LHCN-M2 (cell line): Measurements from ENCODE around the gene COPS3. TPM values are rescaled to one million over a fixed set of nuclear protein-coding genes. Genes with fewer than 3 reads are reported as not detected.
A peak's percentile ranks its signal among the peaks of the same experiment; 100 is the strongest.

Source experiments
- DNase-seq: peaks from one replicate; pipeline ENCODE4 v3.0.0-alpha.2; 2012; ENCODE audit warnings: low read depth
- polyA plus RNA-seq: library from polyadenylated mRNA; unstranded; fragments of >200 nt; gene quantifications from one replicate; pipeline ENCODE4 v1.2.1, GENCODE V29; 2012; ENCODE audit warnings: missing spikeins
- total RNA-seq: library from RNA; depleted of rRNA; stranded (reverse); fragments of >200 nt; gene quantifications from 2 replicates; pipeline ENCODE4 v1.2.3, GENCODE V29; 2014; rRNA removed

The COPS3 gene
- total RNA-seq, result 109 and 117 TPM in 2 replicates
- 66.2 TPM for polyA plus RNA-seq

DNA sequence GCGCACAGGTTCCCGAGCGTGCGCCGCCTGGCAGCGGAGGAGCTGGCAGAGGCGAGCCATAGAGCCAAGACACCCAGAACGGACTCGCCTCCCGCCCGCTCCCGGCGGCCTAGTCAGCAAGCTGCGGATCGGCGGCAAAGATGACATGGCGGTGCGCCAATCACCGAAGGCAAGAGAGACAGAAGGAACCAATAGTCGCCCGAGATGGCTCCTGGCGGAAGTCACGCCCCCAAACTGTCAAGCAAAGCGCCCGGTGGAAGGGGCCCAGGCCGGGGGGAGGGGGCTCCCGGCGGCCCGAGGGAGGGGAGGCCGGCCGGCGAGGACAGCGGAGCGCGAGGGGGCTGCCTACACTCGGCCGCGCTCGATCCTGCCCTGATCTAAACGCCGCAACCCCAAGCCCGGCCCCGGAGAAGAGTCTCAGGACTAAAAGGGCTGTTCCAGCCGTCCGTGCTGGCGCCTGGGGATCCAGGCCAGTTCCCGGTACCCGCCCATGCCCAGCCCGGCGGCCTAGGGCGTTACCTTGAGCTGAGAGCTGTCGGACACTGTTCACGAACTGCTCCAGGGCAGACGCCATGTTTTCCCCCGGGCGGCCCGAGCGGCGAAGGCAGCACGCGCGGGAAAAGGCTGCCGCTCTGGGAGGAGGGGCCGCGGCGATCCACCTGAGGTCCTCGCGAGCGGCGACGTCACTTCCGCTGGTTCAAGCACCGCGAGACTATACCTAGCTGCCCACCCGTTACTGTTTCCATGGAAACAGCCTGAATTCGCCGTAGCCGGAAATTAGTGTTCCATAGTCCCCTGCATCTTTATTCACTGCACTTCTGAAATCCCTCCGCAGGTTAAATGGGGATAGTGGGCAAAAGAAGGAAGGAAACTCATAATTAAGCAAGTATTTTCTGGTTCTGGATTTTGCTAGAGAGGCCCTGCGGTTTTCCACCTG is at the start of gene COPS3:
Gene COPS3 (minus strand): TSS at position 634 of the 937 bp plus-strand sequence. CDS start 60 bp downstream, at position 574.
- DNase-seq, result peak; percentile 96

DNA sequence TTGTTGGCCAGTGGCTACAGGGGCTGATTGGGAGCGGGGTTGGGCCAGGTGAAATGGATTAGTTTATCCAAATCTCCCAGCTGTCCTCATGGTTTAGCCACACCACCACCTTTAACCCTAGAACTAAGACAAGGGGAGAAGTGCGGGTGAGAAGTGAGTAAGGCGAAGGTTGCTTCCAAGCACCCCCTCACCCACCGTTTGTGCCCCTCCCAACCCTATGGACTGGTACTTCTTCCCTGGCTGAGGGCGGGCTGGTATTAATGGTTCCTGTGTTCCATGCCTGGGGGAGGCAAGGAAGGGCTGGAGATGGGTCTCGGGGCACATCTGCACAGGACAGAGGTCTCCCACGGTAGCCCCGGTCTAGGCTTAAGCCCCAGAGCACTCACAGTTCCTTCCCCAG is 47.2 kb upstream of the COPS3 start:
- DNase-seq, result no peak

DNA sequence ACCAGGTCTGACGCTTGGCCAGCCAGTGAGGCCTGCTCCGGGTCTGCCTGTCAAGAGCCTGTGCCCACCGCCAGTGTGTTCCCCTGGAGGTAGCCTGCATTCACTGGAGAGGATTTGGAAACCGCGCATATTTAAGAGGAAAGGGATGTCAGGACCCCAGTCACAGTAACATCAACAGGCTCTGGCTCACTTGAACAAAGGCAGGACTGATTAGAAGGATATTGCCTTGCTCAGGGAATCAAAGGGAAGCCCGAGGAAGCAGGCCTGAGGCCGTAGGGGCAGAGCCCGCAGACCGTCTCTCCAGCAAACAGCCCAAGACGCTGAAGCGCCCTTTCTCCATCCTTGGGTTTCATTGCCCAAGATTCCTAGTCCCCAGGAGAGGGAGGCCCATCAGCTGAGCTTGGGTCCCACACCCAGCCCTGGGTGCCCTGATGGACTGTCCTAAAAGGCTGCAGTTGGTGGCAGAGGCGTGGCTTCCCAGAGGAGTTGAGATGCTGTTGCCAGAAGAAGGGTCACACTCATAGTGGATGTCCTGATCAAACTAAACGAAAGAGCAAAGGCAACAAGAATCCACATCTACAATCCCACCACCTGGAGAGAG is 45.3 kb upstream of the COPS3 start:
- DNase-seq, result no peak

- DNase-seq, result no peak
Observed at GRCh38 chr17:17325816-17326215, 44.8 kb upstream of the COPS3 start.

GRCh38 chr17:17325228-17325627 is 44.2 kb upstream of the COPS3 start:
- DNase-seq, result peak; percentile 81

- DNase-seq, result no peak
Observed at GRCh38 chr17:17324616-17325015, 43.6 kb upstream of the COPS3 start.

GRCh38 chr17:17322516-17323510 is 41.8 kb upstream of the COPS3 start:
- DNase-seq, result no peak

GRCh38 chr17:17321356-17322025 is 40.4 kb upstream of the COPS3 start:
- DNase-seq, result no peak

GRCh38 chr17:17320911-17321220 is 39.8 kb upstream of the COPS3 start:
- DNase-seq, result no peak

- no peak for DNase-seq
Observed at GRCh38 chr17:17320188-17320910, 39.3 kb upstream of the COPS3 start.

DNA sequence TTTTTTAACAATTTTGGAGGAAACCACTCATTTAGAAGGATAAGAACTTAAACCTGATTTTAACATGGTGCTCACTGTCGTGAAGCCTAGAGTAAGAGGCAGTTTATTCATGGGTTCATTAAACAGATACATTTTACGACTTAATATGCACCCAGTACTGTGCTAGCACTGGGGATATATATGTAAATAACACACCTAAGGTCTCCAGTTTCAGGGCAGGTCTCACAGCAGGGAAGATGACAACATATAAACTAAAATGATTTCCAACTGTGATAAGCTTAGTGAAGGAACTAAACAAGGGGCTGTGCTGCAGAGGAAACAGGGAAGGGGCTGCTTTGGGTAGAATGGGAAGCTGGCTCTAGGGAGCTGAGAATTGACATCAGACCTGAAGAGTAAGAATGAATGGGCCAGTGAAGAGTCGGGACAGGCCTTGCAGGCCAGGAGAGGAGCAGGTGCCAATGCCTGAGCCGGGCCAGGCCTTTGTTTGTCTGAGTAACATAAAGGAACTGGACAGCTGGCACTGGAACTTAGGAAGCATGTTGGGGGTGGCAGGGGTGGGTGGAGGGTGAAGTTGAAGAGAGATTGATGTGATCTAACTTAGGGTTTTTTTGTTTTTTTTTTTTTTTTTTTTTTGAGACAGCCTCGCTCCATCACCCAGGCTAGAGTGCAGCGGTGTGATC is 34.2 kb upstream of the COPS3 start:
- DNase-seq, result no peak

- DNase-seq, result no peak
Observed at GRCh38 chr17:17314501-17315071, 33.5 kb upstream of the COPS3 start.

DNA sequence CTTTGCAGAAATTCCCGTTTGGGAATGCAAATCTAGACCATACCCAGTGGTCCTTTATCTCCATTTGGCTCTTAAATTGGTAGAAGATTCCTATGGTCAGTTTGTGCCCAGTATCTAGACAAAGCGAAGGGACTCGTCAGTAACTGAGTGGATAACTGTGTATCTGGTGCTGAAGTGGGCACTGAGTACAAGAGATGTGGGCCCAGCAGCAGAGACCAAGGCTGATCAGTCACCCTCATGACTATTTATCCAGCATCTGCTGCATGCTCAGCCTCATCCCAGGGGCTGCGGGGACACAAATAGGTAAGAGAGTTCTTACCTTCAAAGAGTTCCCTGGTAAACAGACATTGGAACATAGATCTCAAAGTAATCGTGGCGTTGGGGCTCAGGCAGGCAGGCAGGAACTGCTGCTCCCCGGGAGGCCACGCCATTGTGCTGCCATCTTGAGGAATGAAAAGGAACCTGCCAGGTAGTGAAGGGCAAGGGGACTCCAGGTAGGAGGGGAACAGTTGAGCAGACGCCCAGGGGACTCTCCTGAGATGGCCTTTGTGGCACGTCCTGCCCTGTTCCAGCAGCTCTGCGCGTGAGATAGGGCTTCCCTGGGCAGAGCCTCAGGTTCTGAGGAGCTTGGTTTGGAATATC is 32.4 kb upstream of the COPS3 start:
- no peak for DNase-seq

DNA sequence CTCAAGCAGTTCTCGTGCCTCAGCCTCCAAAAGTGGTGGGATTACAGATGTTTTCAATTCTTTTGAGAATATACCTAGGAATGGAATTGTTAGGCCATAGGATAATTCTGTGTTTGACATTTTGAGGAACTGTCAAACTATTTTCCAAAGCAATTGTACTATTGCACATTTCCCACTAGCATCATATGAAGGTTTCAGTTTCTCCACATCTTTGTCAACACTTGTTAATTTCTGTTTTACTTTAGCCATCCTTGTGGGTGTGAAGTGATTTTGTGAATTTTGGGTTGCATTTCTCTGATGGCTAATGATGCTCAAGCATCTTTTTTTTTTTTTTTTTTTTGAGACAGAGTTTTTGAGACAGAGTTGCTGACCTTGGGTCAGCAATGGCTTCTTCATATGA is 28.3 kb upstream of the COPS3 start:
- no peak for DNase-seq

- peak; percentile 55 for DNase-seq
Observed at GRCh38 chr17:17305281-17305801, 24.3 kb upstream of the COPS3 start.

DNA sequence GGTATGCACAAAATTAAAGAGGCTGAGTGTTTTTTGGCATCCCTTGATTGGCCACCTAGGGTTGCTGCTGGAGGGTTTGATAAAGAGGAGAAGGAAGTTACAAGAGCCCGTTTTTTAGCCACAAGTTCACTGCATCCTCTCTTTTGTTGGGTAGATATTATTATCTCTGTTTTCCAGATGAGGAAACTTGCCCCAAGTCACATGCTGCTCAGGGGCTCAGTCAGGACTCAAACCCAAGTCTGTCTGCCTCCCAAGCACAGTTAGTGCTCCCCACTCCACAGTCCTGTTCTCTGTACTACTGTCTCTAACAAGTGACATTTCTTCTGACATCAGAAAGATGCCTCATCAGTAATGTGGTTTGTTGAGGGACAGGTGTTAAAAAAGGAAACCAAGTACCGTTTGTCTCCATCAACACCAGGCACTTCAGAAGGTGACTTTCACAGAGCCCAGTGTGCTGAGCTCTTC is 23.5 kb upstream of the COPS3 start:
- DNase-seq, result no peak

GRCh38 chr17:17303847-17304490 is 22.9 kb upstream of the COPS3 start:
- DNase-seq, result no peak
